Posterior cingulate gyrus (tissue), 11 donors: Measurements from ENCODE around the gene TRIM51G.
"Not testable (repeated sequence)": the region's sequence is repeated elsewhere in the genome, so short reads cannot be mapped to it uniquely, and the experiment has no call there.

Experiments
- DNase-seq, 10 donors: peaks; one replicate each; pipeline versions ENCODE4 v3.0.0 to v3.0.0-alpha.2; 2020 to 2021; ENCODE audit warnings: mixed read lengths in 3 of 10
- intact Hi-C: fragments of 100-400 bp; cut with DNase I; formaldehyde crosslinking; loops from one replicate; pipeline ENCODE4 v1.15.1; 2023

TRIM51G gene

DNA sequence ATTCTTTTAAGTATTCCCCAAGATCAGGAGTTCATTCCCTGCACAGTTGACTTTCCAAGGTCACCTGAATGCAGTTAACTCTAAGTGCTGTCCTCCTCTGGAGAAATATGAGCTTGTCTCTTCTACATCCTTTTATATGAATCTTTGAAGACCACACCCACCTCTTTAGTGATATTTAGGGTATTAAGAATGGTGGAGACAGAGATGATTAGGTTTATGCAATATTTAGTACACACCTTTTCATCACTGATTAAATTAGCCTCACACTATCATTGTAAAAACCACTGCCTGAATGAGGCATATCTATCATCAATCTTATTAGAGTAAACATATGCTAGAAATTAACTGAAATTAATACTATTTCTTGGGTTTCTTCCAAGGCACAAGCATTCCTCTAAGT lies at the start of gene TRIM51G:
TSS of gene TRIM51G (minus strand) at position 101 of the 400 bp plus-strand sequence. CDS start 2,190 bp downstream, outside the sequence.
- DNase-seq, intact Hi-C loops: not testable (repeated sequence)

DNA sequence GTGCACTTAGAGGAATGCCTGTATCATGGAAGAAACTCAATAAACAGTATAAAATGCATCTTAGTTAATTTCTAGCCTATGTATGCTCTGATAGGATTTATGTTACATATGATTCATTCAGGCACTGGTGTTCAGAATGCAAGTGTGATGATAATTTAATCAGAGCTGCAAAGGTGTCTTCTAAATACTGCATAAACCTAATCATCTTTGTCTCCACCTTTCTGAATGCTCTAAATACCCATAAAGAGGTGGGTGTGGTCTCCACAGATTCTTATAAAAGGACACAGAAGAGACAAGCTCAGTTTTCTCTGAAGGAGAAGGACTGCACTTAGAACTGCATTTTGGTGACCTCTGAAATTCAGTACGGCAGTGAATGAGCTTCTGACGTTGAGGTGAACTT lies 44.8 kb upstream of the TRIM51G start, which contains the start of gene TRIM49B:
TSS of gene TRIM49B (plus strand) at position 301 of the 400 bp plus-strand sequence. CDS start 2,777 bp downstream, outside the sequence.
- intact Hi-C loops, DNase-seq: not testable (repeated sequence)

GRCh38 chr11:48968592-48968991 lies 15.1 kb downstream of the TRIM51G start:
- intact Hi-C loops = not testable (repeated sequence)

GRCh38 chr11:48955315-48956049 lies 28.2 kb downstream of the TRIM51G start:
- intact Hi-C loops = not testable (repeated sequence)
- DNase-seq = peak in 2 of 10 donors; percentile 71 to 77

More at GRCh38 chr11:48968592-48968991, 15.1 kb downstream of the TRIM51G start:
- peak in 2 of 10 donors; percentile 47 to 78 for DNase-seq

DNA sequence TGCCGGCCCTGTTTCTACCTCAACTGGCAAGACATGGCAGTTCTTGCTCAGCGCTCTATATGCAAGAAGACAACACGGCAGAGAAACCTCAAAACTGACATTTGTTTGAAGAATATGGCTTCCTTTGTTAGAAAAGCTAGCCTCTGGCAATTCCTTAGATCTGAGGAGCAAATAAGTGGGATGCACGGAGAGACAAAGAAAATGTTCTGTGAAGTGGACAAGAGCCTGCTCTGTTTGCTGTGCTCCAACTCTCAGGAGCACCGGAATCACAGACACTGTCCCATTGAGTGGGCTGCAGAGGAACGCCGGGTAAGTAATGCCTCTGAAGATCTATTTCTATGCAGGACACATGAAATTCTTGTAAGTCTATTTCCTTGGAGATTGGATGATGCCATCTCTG lies 37.9 kb downstream of the TRIM51G start:
- DNase-seq, intact Hi-C loops: not testable (repeated sequence)
